GM23338 (cell line): ENCODE data around the gene CCR6. TPM values are rescaled to one million over a fixed set of nuclear protein-coding genes. Genes with fewer than 3 reads are reported as not detected.

Source experiments
- ATAC-seq: fragments of 200-7000 bp; cut with Tn5 transposase; 3 replicates; pipeline ENCODE4 v1.9.1; 2020
- DNase-seq: peaks from one replicate; pipeline ENCODE4 v3.0.0-alpha.2; 2015; ENCODE audit warnings: low spot score
- H2AFZ ChIP-seq: fragments of 200-600 bp; sonication (generic); 2 replicates; pipeline ENCODE4 v1.8.0; 2016; ENCODE audit warnings: antibody characterized with exemption, mild to moderate bottlenecking, moderate library complexity
- H3F3A ChIP-seq: fragments of 200-600 bp; sonication (generic); replicated peaks from 2 replicates; pipeline ENCODE4 v1.8.0; 2017; ENCODE audit warnings: antibody characterized with exemption, mixed run types, low read depth
- H3K27ac ChIP-seq: fragments of 200-600 bp; sonication (generic); 2 replicates; pipeline ENCODE4 v1.6.1; 2016; ENCODE audit warnings: low read depth
- H3K27me3 ChIP-seq: fragments of 200-600 bp; sonication (generic); 2 replicates; pipeline ENCODE4 v1.8.0; 2016; ENCODE audit warnings: mild to moderate bottlenecking, mixed run types, moderate library complexity; ENCODE audit not compliant: insufficient read depth
- H3K36me3 ChIP-seq: fragments of 200-600 bp; sonication (generic); 2 replicates; pipeline ENCODE4 v1.8.0; 2016; ENCODE audit warnings: mild to moderate bottlenecking; ENCODE audit not compliant: insufficient read depth
- H3K4me1 ChIP-seq: fragments of 200-600 bp; sonication (generic); 2 replicates; pipeline ENCODE4 v1.8.0; 2016; ENCODE audit warnings: mild to moderate bottlenecking, moderate library complexity; ENCODE audit not compliant: insufficient read depth
- H3K4me2 ChIP-seq: fragments of 200-600 bp; sonication (generic); 2 replicates; pipeline ENCODE4 v1.7.1; 2017; ENCODE audit warnings: mixed run types
- H3K4me3 ChIP-seq: fragments of 200-600 bp; sonication (generic); 2 replicates; pipeline ENCODE4 v1.6.1; 2016; ENCODE audit warnings: mixed run types
- H3K79me2 ChIP-seq: fragments of 200-600 bp; sonication (generic); replicated peaks from 2 replicates; pipeline ENCODE4 v1.8.0; 2017; ENCODE audit warnings: mild to moderate bottlenecking; ENCODE audit not compliant: insufficient read depth
- H3K9me2 ChIP-seq: fragments of 200-600 bp; sonication (generic); 2 replicates; pipeline ENCODE4 v1.8.0; 2017; ENCODE audit not compliant: insufficient read depth
- H4K20me1 ChIP-seq: fragments of 200-600 bp; sonication (generic); replicated peaks from 2 replicates; pipeline ENCODE4 v1.8.0; 2017; ENCODE audit warnings: mild to moderate bottlenecking; ENCODE audit not compliant: insufficient read depth
- H3K27ac Mint-ChIP-seq: 2 replicates; pipeline ENCODE4 v1.8.0; 2020; ENCODE audit warnings: inconsistent platforms, mild to moderate bottlenecking, moderate library complexity, mixed read lengths
- H3K27me3 Mint-ChIP-seq: 3 replicates; pipeline ENCODE4 v1.8.0; 2022; ENCODE audit warnings: low read depth, mild to moderate bottlenecking, moderate library complexity, mixed read lengths, inconsistent platforms; ENCODE audit not compliant: insufficient read depth, poor library complexity
- H3K36me3 Mint-ChIP-seq: 3 replicates; pipeline ENCODE4 v1.8.0; 2021; ENCODE audit warnings: low read depth, mild to moderate bottlenecking, inconsistent platforms, moderate library complexity, mixed read lengths
- H3K4me1 Mint-ChIP-seq: 3 replicates; pipeline ENCODE4 v1.8.0; 2020; ENCODE audit warnings: mild to moderate bottlenecking, inconsistent platforms, mixed read lengths
- H3K4me3 Mint-ChIP-seq: 3 replicates; pipeline ENCODE4 v1.8.0; 2021; ENCODE audit warnings: moderate library complexity, mild to moderate bottlenecking, inconsistent platforms, mixed read lengths
- H3K9me3 Mint-ChIP-seq: 3 replicates; pipeline ENCODE4 v1.8.0; 2020; ENCODE audit warnings: moderate library complexity, mild to moderate bottlenecking, inconsistent platforms, mixed read lengths
- CREB1 ChIP-seq: fragments of 250-450 bp; sonication (Bioruptor Pico); IDR thresholded peaks from 2 replicates; pipeline ENCODE4 v1.5.0; 2020; ENCODE audit warnings: low read depth, mild to moderate bottlenecking, moderate library complexity
- EZH2 ChIP-seq: fragments of 200-600 bp; sonication (generic); IDR thresholded peaks from one replicate; pipeline ENCODE4 v1.8.0; 2017; ENCODE audit warnings: antibody characterized with exemption, mild to moderate bottlenecking, low read depth; ENCODE audit not compliant: unreplicated experiment
- EZH2phosphoT487 ChIP-seq: fragments of 200-600 bp; sonication (generic); IDR thresholded peaks from one replicate; pipeline ENCODE4 v1.8.1; 2018; ENCODE audit warnings: antibody characterized with exemption; ENCODE audit not compliant: unreplicated experiment
- NANOG ChIP-seq: IDR thresholded peaks from 2 replicates; pipeline ENCODE4 v1.6.1; 2016; ENCODE audit warnings: antibody characterized with exemption, borderline replicate concordance
- ZNF331 ChIP-seq: fragments of 250-450 bp; sonication (Bioruptor Pico); IDR thresholded peaks from 2 replicates; pipeline ENCODE4 v1.5.0; 2020; ENCODE audit warnings: low read depth, mild to moderate bottlenecking, moderate library complexity
- ZNF462 ChIP-seq: fragments of 250-450 bp; sonication (Bioruptor Pico); IDR thresholded peaks from 2 replicates; pipeline ENCODE4 v1.5.0; 2020; ENCODE audit warnings: mild to moderate bottlenecking, moderate library complexity
- polyA plus RNA-seq: library from polyadenylated mRNA; unstranded; fragments of >200 nt; fragmentation: Nextera tagmentation; extraction: Ambion mirVana; gene quantifications from 2 replicates; pipeline ENCODE4 v1.2.1, GENCODE V29; 2016
- total RNA-seq: library from RNA; depleted of rRNA; stranded (reverse); fragments of >200 nt; shearing (Covaris generic); gene quantifications from 2 replicates; pipeline ENCODE4 v1.2.3, GENCODE V29; 2014
- TF ChIP-seq, protein P1 (sequence below): IDR thresholded peaks from 2 replicates; pipeline ENCODE4 v1.6.1; 2016; ENCODE audit warnings: antibody characterized with exemption
- TF ChIP-seq, protein P2 (sequence below): IDR thresholded peaks from one replicate; pipeline ENCODE4 v1.6.1; 2018; ENCODE audit warnings: antibody characterized with exemption; ENCODE audit not compliant: unreplicated experiment

CCR6 gene
- total and polyA plus RNA-seq, 2 experiments from 2014 or later, result not detected

GRCh38 chr6:167154291-167154690 lies 31.4 kb downstream of the CCR6 start (continued):
- TF ChIP-seq ZNF462 (no peak), CREB1 (CRISPR knock-in tag) (no peak), EZH2phosphoT487 (no peak), ZNF331 (CRISPR knock-in tag) (no peak), EZH2 (no peak), NANOG (no peak)
- TF ChIP-seq, protein P1, sequence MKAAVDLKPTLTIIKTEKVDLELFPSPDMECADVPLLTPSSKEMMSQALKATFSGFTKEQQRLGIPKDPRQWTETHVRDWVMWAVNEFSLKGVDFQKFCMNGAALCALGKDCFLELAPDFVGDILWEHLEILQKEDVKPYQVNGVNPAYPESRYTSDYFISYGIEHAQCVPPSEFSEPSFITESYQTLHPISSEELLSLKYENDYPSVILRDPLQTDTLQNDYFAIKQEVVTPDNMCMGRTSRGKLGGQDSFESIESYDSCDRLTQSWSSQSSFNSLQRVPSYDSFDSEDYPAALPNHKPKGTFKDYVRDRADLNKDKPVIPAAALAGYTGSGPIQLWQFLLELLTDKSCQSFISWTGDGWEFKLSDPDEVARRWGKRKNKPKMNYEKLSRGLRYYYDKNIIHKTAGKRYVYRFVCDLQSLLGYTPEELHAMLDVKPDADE, result no peak

- Mint-ChIP-seq H3K4me1 (peaks cover 25% of the 10 kb centered on the region), H3K27ac (no peak overlapping the region), H3K27me3 (peaks cover 6% of the 10 kb centered on the region), H3K4me3 (no peak overlapping the region), H3K9me3 (peaks cover 7% of the 10 kb centered on the region; the same call in 2 of the 3 replicates), H3K36me3 (0 out of 3 replicates have a peak, but pooled peaks cover 6% of the 10 kb centered on the region)
- H3K4me2 ChIP-seq, result no peak overlapping the region
- H2AFZ ChIP-seq, result no peak overlapping the region
- H3K36me3 ChIP-seq, result no peaks in the 10 kb centered on the region
- no peak overlapping the region for H3K4me3 ChIP-seq
- H4K20me1 ChIP-seq, result no peaks in the 10 kb centered on the region
- H3K4me1 ChIP-seq, result peaks cover 10% of the 10 kb centered on the region
- H3K27me3 ChIP-seq, result no peaks in the 10 kb centered on the region
- DNase-seq, result no peak
- no peaks in the 10 kb centered on the region for H3K79me2 ChIP-seq
- no peak for ATAC-seq
- peaks cover 36% of the 10 kb centered on the region for H3K9me2 ChIP-seq
- H3K27ac ChIP-seq, result no peak overlapping the region
- no peaks in the 10 kb centered on the region; the same call in 1 of the 2 replicates for H3F3A ChIP-seq
- TF ChIP-seq, protein P2, sequence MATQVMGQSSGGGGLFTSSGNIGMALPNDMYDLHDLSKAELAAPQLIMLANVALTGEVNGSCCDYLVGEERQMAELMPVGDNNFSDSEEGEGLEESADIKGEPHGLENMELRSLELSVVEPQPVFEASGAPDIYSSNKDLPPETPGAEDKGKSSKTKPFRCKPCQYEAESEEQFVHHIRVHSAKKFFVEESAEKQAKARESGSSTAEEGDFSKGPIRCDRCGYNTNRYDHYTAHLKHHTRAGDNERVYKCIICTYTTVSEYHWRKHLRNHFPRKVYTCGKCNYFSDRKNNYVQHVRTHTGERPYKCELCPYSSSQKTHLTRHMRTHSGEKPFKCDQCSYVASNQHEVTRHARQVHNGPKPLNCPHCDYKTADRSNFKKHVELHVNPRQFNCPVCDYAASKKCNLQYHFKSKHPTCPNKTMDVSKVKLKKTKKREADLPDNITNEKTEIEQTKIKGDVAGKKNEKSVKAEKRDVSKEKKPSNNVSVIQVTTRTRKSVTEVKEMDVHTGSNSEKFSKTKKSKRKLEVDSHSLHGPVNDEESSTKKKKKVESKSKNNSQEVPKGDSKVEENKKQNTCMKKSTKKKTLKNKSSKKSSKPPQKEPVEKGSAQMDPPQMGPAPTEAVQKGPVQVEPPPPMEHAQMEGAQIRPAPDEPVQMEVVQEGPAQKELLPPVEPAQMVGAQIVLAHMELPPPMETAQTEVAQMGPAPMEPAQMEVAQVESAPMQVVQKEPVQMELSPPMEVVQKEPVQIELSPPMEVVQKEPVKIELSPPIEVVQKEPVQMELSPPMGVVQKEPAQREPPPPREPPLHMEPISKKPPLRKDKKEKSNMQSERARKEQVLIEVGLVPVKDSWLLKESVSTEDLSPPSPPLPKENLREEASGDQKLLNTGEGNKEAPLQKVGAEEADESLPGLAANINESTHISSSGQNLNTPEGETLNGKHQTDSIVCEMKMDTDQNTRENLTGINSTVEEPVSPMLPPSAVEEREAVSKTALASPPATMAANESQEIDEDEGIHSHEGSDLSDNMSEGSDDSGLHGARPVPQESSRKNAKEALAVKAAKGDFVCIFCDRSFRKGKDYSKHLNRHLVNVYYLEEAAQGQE, result no peak
These were observed 32.0 kb downstream of the CCR6 start for GRCh38 chr6:167154895-167155294.
